RKO (cell line): ENCODE results near the gene SCGB1D2.

ENCODE experiments used
- DNase-seq: peaks from one replicate; pipeline ENCODE4 v3.0.0-alpha.2; 2016; ENCODE audit warnings: low spot score

The SCGB1D2 gene

DNA sequence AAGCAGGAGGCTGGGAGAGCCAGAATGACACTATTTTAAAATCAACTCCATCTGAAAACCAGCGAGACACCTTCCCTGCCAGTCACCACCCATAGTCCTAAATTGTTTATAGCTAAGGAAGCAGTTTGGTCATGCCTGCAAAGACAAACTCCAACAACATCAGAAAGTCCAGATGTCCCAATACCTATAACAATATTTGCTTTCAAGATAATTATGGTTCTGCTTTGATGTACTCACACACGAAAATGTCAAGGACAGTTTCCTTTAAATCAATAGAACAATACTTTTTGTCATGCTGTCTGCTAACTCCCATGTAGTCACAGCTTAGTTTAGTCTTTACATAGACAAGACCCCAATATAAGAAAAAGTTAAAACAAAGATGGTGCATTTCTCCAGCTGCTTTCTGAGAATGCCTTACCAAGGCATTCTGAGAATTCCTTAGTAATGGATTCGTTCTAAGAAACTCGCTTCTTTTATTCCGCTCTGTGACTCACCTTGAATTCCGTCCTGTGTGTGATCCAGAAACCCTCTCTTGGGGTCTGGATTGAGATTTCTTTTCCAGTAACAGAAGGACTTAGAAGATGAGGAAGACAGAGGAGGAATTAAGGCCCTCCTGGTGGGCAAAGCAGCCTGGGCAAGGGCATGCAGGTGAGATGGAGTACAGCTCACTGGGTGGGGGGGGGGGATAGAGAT, 18.4 kb downstream of the SCGB1D2 start:
- no peak for DNase-seq

DNA sequence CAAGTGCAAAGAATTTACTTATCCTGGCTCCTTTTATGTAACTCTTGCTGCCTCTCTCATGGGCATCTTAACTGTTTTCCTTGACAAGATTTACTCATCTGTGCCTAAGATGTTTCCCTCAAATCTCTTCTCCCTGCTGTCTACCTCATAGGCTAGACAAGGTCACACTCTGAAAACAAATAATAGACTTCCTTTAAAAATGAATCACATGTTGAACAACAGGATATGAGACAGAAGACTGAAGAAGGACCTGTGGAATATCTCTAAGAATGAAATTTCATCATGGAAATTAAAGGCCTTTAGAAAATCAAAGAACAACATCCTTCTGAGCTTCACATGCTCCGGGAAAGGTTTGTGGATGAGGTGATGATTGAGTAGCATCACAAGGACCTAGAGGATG, 22.0 kb downstream of the SCGB1D2 start:
- DNase-seq = peak; percentile 25

DNA sequence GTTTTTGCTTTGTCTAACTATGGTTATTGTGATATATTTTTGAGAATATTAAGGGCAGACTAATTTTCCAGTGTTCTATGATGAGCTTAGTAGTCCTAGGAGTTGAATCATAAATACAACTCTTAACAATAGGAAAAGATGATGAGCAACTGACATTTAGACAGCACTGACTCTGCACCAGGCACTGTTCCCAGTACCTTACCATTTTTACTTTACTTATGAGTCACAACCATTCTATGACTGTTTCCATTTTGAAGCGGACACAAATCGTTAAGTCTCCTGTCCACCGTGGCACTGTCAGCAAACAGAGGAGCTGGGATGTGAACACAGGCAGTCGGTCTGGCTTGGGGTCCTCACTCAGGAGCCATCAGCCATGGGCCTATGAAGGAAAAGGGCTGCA, 24.5 kb downstream of the SCGB1D2 start:
- peak; percentile 81 for DNase-seq

DNA sequence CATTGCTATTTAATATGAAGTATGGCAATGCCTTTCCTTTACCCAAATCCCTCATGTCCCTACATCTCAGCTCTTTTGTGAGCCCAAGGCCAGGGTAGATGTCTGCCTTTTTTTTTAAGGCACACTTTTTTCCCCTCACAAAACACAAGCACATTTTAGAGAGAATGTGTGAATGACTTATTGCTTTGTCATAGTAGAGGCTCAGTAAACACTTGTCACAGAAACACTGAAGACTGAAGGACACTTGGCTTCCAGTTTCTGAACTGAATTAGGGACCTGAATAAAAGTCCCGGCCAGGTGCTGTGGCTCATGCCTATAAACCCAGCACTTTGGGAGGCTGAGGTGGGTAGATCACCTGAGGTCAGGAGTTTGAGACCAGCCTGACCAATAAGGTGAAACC, 25.0 kb downstream of the SCGB1D2 start:
- no peak for DNase-seq

DNA sequence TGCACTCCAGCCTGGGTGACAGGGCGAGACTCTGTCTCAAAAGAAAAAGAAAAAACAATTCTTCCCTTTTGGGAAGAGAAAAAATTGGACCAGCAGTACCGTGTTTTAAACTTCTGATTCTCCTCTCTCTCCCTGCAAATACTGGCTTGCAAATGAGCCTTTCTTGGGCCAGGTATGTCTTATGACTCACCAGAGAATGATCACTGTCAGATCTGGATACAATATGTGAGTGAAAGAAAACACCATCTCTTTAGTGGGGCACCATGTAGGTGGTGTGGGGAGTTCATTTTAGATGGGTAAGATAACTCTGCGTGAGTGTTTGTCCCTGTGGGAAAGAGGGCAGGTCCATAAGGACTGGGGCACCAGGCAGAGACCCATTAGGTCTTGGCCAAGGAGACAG, 25.5 kb downstream of the SCGB1D2 start:
- DNase-seq = no peak

DNA sequence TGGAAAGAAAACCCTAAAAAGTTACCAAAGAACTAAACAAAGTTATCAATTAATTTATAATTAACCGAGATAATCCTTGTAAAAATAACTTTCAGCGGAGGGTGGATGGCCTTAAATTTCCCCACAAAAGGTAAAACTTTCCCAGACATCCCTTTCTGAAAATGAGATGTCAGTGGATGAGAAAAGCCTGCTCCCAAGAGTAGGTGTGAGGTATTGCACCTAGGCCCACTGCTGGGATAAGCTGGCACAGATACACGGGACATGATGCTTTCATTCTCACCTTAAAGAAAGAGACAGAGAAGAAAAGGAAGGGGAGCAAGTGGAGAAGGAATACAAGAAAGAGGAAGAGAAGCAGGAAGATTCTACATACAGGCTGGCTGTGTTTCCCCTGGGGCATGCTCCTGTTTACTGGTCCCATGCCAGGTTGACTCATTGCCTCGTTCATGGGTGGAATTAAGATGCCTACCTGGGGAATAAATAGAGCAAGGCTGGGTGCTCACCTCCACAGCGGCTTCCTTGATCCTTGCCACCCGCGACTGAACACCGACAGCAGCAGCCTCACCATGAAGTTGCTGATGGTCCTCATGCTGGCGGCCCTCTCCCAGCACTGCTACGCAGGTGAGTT, 27.7 kb downstream of the SCGB1D2 start, which contains the start of gene SCGB2A2:
TSS of gene SCGB2A2 (plus strand) at position 505 of the 625 bp plus-strand sequence. CDS start at position 564, 59 bp downstream.
- no peak for DNase-seq

DNA sequence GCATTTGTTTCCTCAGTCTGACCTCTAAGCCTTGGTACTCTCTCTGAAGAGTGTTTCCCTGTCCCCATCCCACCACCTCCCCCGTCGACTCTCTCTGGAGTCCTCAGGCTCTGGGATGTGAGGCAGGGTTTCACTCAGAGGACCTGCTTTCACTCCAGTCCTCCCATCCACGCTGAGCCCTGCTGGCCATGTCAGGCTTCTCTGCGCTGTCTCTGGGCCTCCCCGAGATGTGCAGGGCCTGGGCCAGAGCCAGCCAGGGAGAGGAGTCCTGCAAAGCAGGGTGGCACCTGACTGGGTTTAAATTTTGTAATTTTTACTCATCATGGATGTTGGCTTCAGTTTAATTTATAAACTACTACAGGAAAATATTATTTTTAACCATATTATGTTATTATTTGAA, 31.2 kb downstream of the SCGB1D2 start:
- no peak for DNase-seq

DNA sequence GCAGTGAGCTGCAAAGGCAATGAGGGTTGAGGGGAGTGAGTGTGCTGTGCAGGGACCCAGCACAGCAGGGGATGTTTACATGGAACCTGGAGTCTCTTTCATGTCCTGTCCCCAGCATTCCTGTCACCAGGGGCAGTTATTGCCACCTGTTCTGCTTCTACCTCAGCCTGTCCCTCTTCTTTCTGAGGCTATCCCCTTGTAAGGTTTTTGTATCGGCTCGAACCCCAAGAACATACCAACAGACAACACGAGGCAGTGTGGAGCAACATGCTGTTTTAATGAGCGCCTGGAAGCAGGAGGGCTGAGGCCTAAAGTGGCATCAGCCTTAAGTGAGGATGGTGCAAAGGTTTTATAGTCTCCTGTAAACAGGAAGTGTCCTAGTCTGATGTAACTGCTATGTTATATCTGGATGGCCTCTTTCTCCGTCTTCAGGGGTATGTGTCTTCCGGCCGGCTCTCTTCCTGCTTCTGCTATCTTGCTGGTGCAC, 31.8 kb downstream of the SCGB1D2 start:
- DNase-seq = no peak

DNA sequence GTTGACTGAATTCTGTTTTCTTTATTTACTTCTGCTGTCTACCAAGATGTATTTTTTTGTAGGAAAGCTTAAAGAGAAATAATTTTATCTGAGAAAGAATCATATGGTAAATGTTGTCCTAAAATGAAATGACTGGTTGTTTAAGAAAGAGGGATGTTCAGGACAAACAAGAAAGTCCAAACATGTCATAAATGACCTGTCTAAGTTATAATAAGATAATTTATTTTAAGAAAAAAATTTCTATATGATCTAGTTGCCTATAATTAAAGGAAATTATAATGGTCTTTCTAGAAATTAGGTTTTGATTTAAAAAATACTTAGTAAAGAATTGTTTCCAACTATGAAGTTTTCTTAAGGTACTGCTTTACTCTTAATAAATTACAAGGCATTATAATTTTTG, 38.4 kb downstream of the SCGB1D2 start:
- DNase-seq = no peak
